GM21423 (cell line): Measurements from ENCODE around the gene DPPA5.
"Not testable (repeated sequence)": the region's sequence is repeated elsewhere in the genome, so short reads cannot be mapped to it uniquely, and the experiment has no call there.

Source experiments
- ATAC-seq: cut with Tn5 transposase; IDR thresholded peaks from one replicate; pipeline ENCODE4 v1.9.1; 2021; ENCODE audit warnings: mild to moderate bottlenecking, moderate library complexity; ENCODE audit not compliant: unreplicated experiment

The DPPA5 gene

DNA sequence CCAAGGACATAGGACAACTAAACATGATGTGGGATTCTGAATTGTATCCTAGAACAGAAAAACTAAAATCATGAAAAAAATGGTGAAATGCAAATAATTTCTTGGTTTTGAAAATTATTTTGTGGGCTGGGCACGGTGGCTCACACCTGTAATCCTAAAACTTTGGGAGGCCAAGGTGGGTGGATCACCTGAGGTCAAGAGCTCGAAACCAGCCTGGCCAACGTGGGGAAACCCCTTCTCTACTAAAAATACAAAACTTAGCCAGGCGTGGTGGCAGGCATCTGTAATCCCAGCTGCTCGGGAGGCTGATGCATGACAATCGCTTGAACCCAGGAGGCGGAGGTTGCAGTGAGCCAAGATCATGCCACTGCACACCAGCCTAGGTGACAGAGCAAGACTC lies 50.3 kb downstream of the DPPA5 start:
- not testable (repeated sequence) for ATAC-seq
